Thyroid gland (tissue), 4 donors: ENCODE measurements around the gene RELB.

Source experiments
- CTCF ChIP-seq, 6 experiments: fragments of 200-600 bp in 3 of 6; fragments of 450-650 bp in 3 of 6; sonication (generic) in 3 of 6; IDR thresholded peaks; one replicate each; pipeline ENCODE4 v1.5.1; 2016 to 2019; ENCODE audit warnings: antibody characterized with exemption in 6 of 6, mild to moderate bottlenecking in 2 of 6, inconsistent platforms in 1 of 6, moderate library complexity in 1 of 6
- POLR2A ChIP-seq, 2 donors: fragments of 450-650 bp; IDR thresholded peaks; one replicate each; pipeline ENCODE4 v1.6.1; 2017; ENCODE audit warnings: antibody characterized with exemption in 2 of 2, mild to moderate bottlenecking in 2 of 2, moderate library complexity in 1 of 2

- TF ChIP-seq CTCF (IDR thresholded peaks at IDR 0.05) (no peak), POLR2A (IDR thresholded peaks at IDR 0.05) (no peak)
Observed at GRCh38 chr19:44974857-44975256, 26.4 kb upstream of the RELB start.
